IMR-90 (cell line): ENCODE results near the gene AXIN1. TPM values are rescaled to one million over a fixed set of nuclear protein-coding genes. Genes with fewer than 3 reads are reported as not detected.

ENCODE experiments used
- ATAC-seq: fragments of 200-7000 bp; cut with Tn5 transposase; 2 replicates; pipeline ENCODE4 v1.9.1; 2020; ENCODE audit warnings: low read depth, mild to moderate bottlenecking, moderate library complexity
- BruUV-seq: library from RNA; stranded (reverse); fragments of 400-500 nt; replicated peaks from 2 replicates; lab custom pipeline; 2021; lab: Mats Ljungman, UMichigan
- CTCF ChIA-PET: fragments of 300-600 bp; formaldehyde crosslinking; extraction: SDS; loops from one replicate; lab custom pipeline; 2021; ENCODE audit warnings: antibody characterized with exemption; lab: Yijun Ruan, JAX
- POLR2A ChIA-PET: fragments of 300-600 bp; sonication (Branson Sonifier 250); formaldehyde crosslinking; loops from one replicate; lab custom pipeline; 2022; ENCODE audit warnings: antibody characterized with exemption; ENCODE audit not compliant: unreplicated experiment; lab: Charles Lee
- DNase-seq: peaks from one replicate; pipeline ENCODE4 v3.0.0; 2013
- H2AFZ ChIP-seq: replicated peaks from 2 replicates; pipeline ENCODE3; 2013; ENCODE audit warnings: low read length, mild to moderate bottlenecking; ENCODE audit not compliant: poor library complexity
- H2AK5ac ChIP-seq: 2 replicates; pipeline ENCODE4 v1.6.1; 2013; ENCODE audit warnings: low read depth, low read length, inconsistent platforms
- H2AK9ac ChIP-seq: replicated peaks from 2 replicates; pipeline ENCODE3; 2013; ENCODE audit warnings: mild to moderate bottlenecking, low read depth, low read length, moderate library complexity; ENCODE audit not compliant: poor library complexity
- H2BK120ac ChIP-seq: 2 replicates; pipeline ENCODE4 v1.6.1; 2013; ENCODE audit warnings: low read depth, low read length, inconsistent platforms
- H2BK15ac ChIP-seq: 3 replicates; pipeline ENCODE4 v1.6.1; 2013; ENCODE audit warnings: low read depth, low read length, inconsistent platforms
- H2BK20ac ChIP-seq: 2 replicates; pipeline ENCODE4 v1.6.1; 2013; ENCODE audit warnings: low read depth, mild to moderate bottlenecking, inconsistent platforms, low read length, moderate library complexity
- H2BK5ac ChIP-seq: 2 replicates; pipeline ENCODE4 v1.6.1; 2013; ENCODE audit warnings: mild to moderate bottlenecking, low read depth, low read length, inconsistent platforms; ENCODE audit not compliant: poor library complexity, severe bottlenecking
- H3K14ac ChIP-seq: replicated peaks from 2 replicates; pipeline ENCODE4 v1.6.1; 2013; ENCODE audit warnings: low read depth, low read length, inconsistent platforms
- H3K18ac ChIP-seq: 2 replicates; pipeline ENCODE4 v1.6.1; 2013; ENCODE audit warnings: low read depth, low read length, control low read depth
- H3K23ac ChIP-seq: 2 replicates; pipeline ENCODE4 v1.6.1; 2013; ENCODE audit warnings: low read depth, low read length, inconsistent platforms
- H3K27ac ChIP-seq: 2 replicates; pipeline ENCODE4 v1.5.1; 2013; ENCODE audit warnings: mild to moderate bottlenecking, control low read depth, low read length; ENCODE audit not compliant: insufficient read depth
- H3K27me3 ChIP-seq: 2 replicates; pipeline ENCODE4 v1.6.1; 2013; ENCODE audit warnings: low read length; ENCODE audit not compliant: control insufficient read depth, insufficient read depth
- H3K36me3 ChIP-seq: 2 replicates; pipeline ENCODE4 v1.6.1; 2013; ENCODE audit warnings: low read length, mixed read lengths; ENCODE audit not compliant: control insufficient read depth, insufficient read depth
- H3K4ac ChIP-seq: 2 replicates; pipeline ENCODE4 v1.6.1; 2013; ENCODE audit warnings: low read depth, low read length, inconsistent platforms
- H3K4me1 ChIP-seq: 2 replicates; pipeline ENCODE4 v1.6.1; 2013; ENCODE audit warnings: low read length, mixed read lengths; ENCODE audit not compliant: control insufficient read depth, insufficient read depth
- H3K4me2 ChIP-seq: 2 replicates; pipeline ENCODE4 v1.6.1; 2013; ENCODE audit warnings: low read depth, mild to moderate bottlenecking, control low read depth, low read length, moderate library complexity
- H3K4me3 ChIP-seq: 2 replicates; pipeline ENCODE4 v1.5.1; 2013; ENCODE audit warnings: low read depth, mild to moderate bottlenecking, control low read depth, low read length, moderate library complexity; ENCODE audit not compliant: insufficient read depth
- H3K56ac ChIP-seq: 2 replicates; pipeline ENCODE4 v1.6.1; 2013; ENCODE audit warnings: low read length, inconsistent platforms; ENCODE audit not compliant: insufficient read depth; ENCODE audit errors: extremely low read depth
- H3K79me1 ChIP-seq, 2 experiments: 2 replicates each; pipeline ENCODE4 v1.6.1; 2013; ENCODE audit warnings: low read length in 2 of 2, inconsistent platforms in 1 of 2, low read depth in 1 of 2
- H3K9ac ChIP-seq: 2 replicates; pipeline ENCODE4 v1.6.1; 2013; ENCODE audit warnings: low read depth, low read length, control low read depth
- H3K9me1 ChIP-seq: 2 replicates; pipeline ENCODE4 v1.6.1; 2013; ENCODE audit warnings: low read length, inconsistent platforms; ENCODE audit not compliant: insufficient read depth
- H3K9me3 ChIP-seq: 2 replicates; pipeline ENCODE4 v1.6.1; 2013; ENCODE audit warnings: low read length; ENCODE audit not compliant: control insufficient read depth, insufficient read depth
- H4K20me1 ChIP-seq: 2 replicates; pipeline ENCODE4 v1.6.1; 2013; ENCODE audit warnings: low read length, inconsistent platforms; ENCODE audit not compliant: insufficient read depth
- H4K5ac ChIP-seq: 2 replicates; pipeline ENCODE4 v1.6.1; 2013; ENCODE audit warnings: mild to moderate bottlenecking, low read depth, low read length, control low read depth
- H4K8ac ChIP-seq, 2 experiments: 2 replicates each; pipeline ENCODE4 v1.6.1; 2013; ENCODE audit warnings: low read depth in 2 of 2, low read length in 2 of 2, control low read depth in 1 of 2, inconsistent platforms in 1 of 2
- H4K91ac ChIP-seq: 2 replicates; pipeline ENCODE4 v1.6.1; 2013; ENCODE audit warnings: low read depth, low read length, inconsistent platforms; ENCODE audit not compliant: insufficient read depth
- BHLHE40 ChIP-seq: fragments of 150-350 bp; IDR thresholded peaks from 2 replicates; pipeline ENCODE4 v1.6.1; 2016; ENCODE audit warnings: mild to moderate bottlenecking, low read depth, low read length
- CEBPB ChIP-seq: IDR thresholded peaks from 2 replicates; pipeline ENCODE4 v1.6.1; 2012; ENCODE audit warnings: low read depth, low read length, improper control_type of control experiment
- CHD1 ChIP-seq: IDR thresholded peaks from 2 replicates; pipeline ENCODE4 v1.6.1; 2012; ENCODE audit warnings: low read depth, low read length, improper control_type of control experiment
- ELK1 ChIP-seq: fragments of 150-350 bp; IDR thresholded peaks from 2 replicates; pipeline ENCODE4 v1.6.1; 2016; ENCODE audit warnings: low read depth, mild to moderate bottlenecking, low read length, moderate library complexity, borderline replicate concordance
- FOS ChIP-seq: fragments of 150-350 bp; IDR thresholded peaks from 2 replicates; pipeline ENCODE4 v1.6.1; 2016; ENCODE audit warnings: low read depth, low read length
- MAFK ChIP-seq: IDR thresholded peaks from 2 replicates; pipeline ENCODE4 v1.6.1; 2012; ENCODE audit warnings: low read depth, low read length, improper control_type of control experiment
- MAZ ChIP-seq: IDR thresholded peaks from 2 replicates; pipeline ENCODE4 v1.6.1; 2012; ENCODE audit warnings: low read depth, mild to moderate bottlenecking, low read length, improper control_type of control experiment, moderate library complexity, borderline replicate concordance
- MXI1 ChIP-seq: IDR thresholded peaks from 2 replicates; pipeline ENCODE4 v1.6.1; 2012; ENCODE audit warnings: low read depth, mild to moderate bottlenecking, low read length, moderate library complexity, borderline replicate concordance
- NFE2L2 ChIP-seq: fragments of 150-350 bp; IDR thresholded peaks from 2 replicates; pipeline ENCODE4 v1.6.1; 2016; ENCODE audit warnings: low read depth, mild to moderate bottlenecking, low read length
- POLR2A ChIP-seq: IDR thresholded peaks from 2 replicates; pipeline ENCODE4 v1.6.1; 2012; ENCODE audit warnings: mild to moderate bottlenecking, low read depth, low read length
- RCOR1 ChIP-seq: IDR thresholded peaks from 2 replicates; pipeline ENCODE4 v1.6.1; 2012; ENCODE audit warnings: mild to moderate bottlenecking, low read length, improper control_type of control experiment; ENCODE audit not compliant: insufficient replicate concordance
- SMC3 ChIP-seq: fragments of 150-350 bp; IDR thresholded peaks from 2 replicates; pipeline ENCODE4 v1.6.1; 2016; ENCODE audit warnings: low read depth, mild to moderate bottlenecking, antibody characterized with exemption, low read length, moderate library complexity
- WGBS, 2 experiments: methylation state at CpG; one replicate each; pipeline versions ENCODE4 v1.1.5 to v1.1.7; 2013; ENCODE audit warnings: missing lambda C conversion rate in 2 of 2; ENCODE audit not compliant: insufficient read length in 1 of 2; ENCODE audit errors: extremely low coverage in 2 of 2; 5-methylcytosine and 5-hydroxymethylcytosine counted together
- dilution Hi-C: fragments of 300-500 bp; cut with HindIII; formaldehyde crosslinking; loops from one replicate; pipeline ENCODE4 v1.14.3; 2018; ENCODE audit warnings: low sequenced_read_pairs; ENCODE audit not compliant: unreplicated experiment
- in situ Hi-C: fragments of 300-500 bp; cut with MboI; formaldehyde crosslinking; loops from 3 replicates; pipeline ENCODE4 v1.14.3; 2019; ENCODE audit warnings: low sequenced_read_pairs, inconsistent platforms, mixed read lengths
- intact Hi-C: fragments of 100-400 bp; cut with micrococcal nuclease; formaldehyde crosslinking; loops from 2 replicates; pipeline ENCODE4 v1.10.0; 2022
- polyA plus RNA-seq, 3 experiments: library from polyadenylated mRNA; depleted of rRNA; stranded (reverse); fragments of >200 nt; gene quantifications; 2 replicates each; pipeline ENCODE4 v1.2.3, GENCODE V29; 2012; ENCODE audit warnings: low replicate concordance in 1 of 3
- total RNA-seq: library from RNA; depleted of rRNA; stranded (reverse); fragments of >200 nt; gene quantifications from 2 replicates; pipeline ENCODE4 v1.2.3, GENCODE V29; 2012
- TF ChIP-seq, protein P1 (sequence below): conservative IDR thresholded peaks from 2 replicates; pipeline ENCODE4 v1.5.1; 2012; ENCODE audit warnings: mild to moderate bottlenecking, low read depth, low read length, improper control_type of control experiment

Gene AXIN1
- total and polyA plus RNA-seq, 2 of the 4 experiments (the other 2 are of a cell fraction), result 10.9 to 14.2 TPM

DNA sequence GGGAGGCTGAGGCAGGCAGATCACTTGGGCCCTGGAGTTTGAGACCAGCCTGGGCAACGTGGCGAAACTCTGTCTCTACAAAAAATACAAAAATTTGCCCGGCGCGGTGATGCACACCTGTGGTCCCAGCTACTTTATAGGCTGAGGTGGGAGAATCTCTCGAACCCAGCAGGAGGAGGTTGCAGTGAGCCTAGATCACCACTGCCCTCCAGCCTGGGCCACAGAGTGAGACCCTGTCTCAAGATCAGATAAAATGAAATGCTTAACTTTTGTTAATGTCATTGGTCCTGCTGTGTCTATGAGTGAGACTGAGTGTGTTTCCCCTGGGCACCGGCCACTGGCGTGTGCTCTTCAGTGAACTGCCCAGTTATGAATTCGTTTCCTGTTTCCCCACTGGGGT, 107.4 kb downstream of the AXIN1 start:
- Histone ChIP-seq H3K14ac (no peak overlapping the region), H3K23ac (no peak overlapping the region), H4K8ac (no peak overlapping the region), H3K27ac (no peak overlapping the region), H4K5ac (no peak overlapping the region), H3K4me1 (no peaks in the 10 kb centered on the region; the same call in 1 of the 2 replicates), H2AK5ac (no peak overlapping the region), H3K9me1 (0 out of 2 replicates have a peak, but pooled peaks cover 11% of the 10 kb centered on the region), H2AFZ (no peak overlapping the region), H2BK15ac (no peak overlapping the region), H2BK5ac (no peak overlapping the region), H4K91ac (no peak overlapping the region; the same call in 1 of the 2 replicates), H4K20me1 (peaks cover 12% of the 10 kb centered on the region; the same call in 1 of the 2 replicates), H3K4me2 (no peak overlapping the region), H3K9ac (no peak overlapping the region), H3K27me3 (no peaks in the 10 kb centered on the region), H3K4ac (no peak overlapping the region), H3K36me3 (peaks cover 6% of the 10 kb centered on the region), H2BK20ac (no peak overlapping the region), H2BK120ac (no peak overlapping the region), H3K18ac (no peak overlapping the region), H3K56ac (no peak overlapping the region), H3K4me3 (no peak overlapping the region), H3K79me1 (peaks cover 24 to 29% of the 10 kb centered on the region in 2 experiments), H3K9me3 (no peaks in the 10 kb centered on the region), H2AK9ac (no peak overlapping the region)
- no peak for ATAC-seq
- ChIA-PET POLR2A (no interaction called here), CTCF (no interaction called here)
- WGBS, 2 experiments, result 93% methylated on average over 5 of the region's 9 CpGs; no CpG with 5 or more reads in 1 of the 2 experiments
- TF ChIP-seq MAZ (no peak), MAFK (no peak), SMC3 (no peak), CEBPB (no peak), POLR2A (no peak), MXI1 (no peak), RCOR1 (no peak), BHLHE40 (no peak), ELK1 (no peak), FOS (no peak), CHD1 (no peak), NFE2L2 (no peak)
- TF ChIP-seq, protein P1, sequence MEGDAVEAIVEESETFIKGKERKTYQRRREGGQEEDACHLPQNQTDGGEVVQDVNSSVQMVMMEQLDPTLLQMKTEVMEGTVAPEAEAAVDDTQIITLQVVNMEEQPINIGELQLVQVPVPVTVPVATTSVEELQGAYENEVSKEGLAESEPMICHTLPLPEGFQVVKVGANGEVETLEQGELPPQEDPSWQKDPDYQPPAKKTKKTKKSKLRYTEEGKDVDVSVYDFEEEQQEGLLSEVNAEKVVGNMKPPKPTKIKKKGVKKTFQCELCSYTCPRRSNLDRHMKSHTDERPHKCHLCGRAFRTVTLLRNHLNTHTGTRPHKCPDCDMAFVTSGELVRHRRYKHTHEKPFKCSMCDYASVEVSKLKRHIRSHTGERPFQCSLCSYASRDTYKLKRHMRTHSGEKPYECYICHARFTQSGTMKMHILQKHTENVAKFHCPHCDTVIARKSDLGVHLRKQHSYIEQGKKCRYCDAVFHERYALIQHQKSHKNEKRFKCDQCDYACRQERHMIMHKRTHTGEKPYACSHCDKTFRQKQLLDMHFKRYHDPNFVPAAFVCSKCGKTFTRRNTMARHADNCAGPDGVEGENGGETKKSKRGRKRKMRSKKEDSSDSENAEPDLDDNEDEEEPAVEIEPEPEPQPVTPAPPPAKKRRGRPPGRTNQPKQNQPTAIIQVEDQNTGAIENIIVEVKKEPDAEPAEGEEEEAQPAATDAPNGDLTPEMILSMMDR, result no peak
- BruUV-seq, result no TSS peak
- in situ Hi-C loops, result no loop called here
- intact Hi-C loops, result no loop called here
- DNase-seq, result no peak
- dilution Hi-C loops, result no loop called here
